Measurements from ENCODE around the gene PYY. TPM values are rescaled to one million over a fixed set of nuclear protein-coding genes. Genes with fewer than 3 reads are reported as not detected.
A peak's percentile ranks its signal among the peaks of the same experiment; 100 is the strongest.

Gene PYY
- total RNA-seq, 1 experiment from 2014 or later, result not detected

GRCh38 chr17:43909537-43910231 lies 44.1 kb downstream of the PYY start:
- Mint-ChIP-seq H3K9me3 (ENCODE audit: unreplicated experiment) (no peaks in the 10 kb centered on the region), H3K4me1 (ENCODE audit: low read depth, unreplicated experiment) (no peaks in the 10 kb centered on the region), H3K27ac (ENCODE audit: unreplicated experiment) (no peak overlapping the region), H3K4me3 (ENCODE audit: unreplicated experiment) (no peak overlapping the region), H3K36me3 (ENCODE audit: insufficient read depth, unreplicated experiment) (peaks cover 6% of the 10 kb centered on the region), H3K27me3 (ENCODE audit: insufficient read depth, unreplicated experiment) (peaks cover 11% of the 10 kb centered on the region)
- no peaks in the 10 kb centered on the region for H3K36me3 ChIP-seq (ENCODE audit: control insufficient read depth, insufficient read depth, low read length)
- no peak for TF ChIP-seq CTCF (IDR thresholded peaks at IDR 0.05; ENCODE audit: insufficient read depth in 1 of 2, low read depth in 1 of 2, low read length in 1 of 2, severe bottlenecking in 1 of 2, unreplicated experiment in 1 of 2)
- peaks cover 21% of the 10 kb centered on the region for H3K4me1 ChIP-seq
- no peaks in the 10 kb centered on the region for H3K9me3 ChIP-seq
- DNase-seq, result no peak
- CTCF ChIA-PET, result interaction anchor here (0.9 to 2.1 kb wide), 11 partner anchors 10 to 86 kb away, joined by 3 to 16 read pairs (median 4); no protein-coding TSS in a partner anchor
- POLR2A ChIA-PET, result interaction anchor here (0.6 kb wide), 1 partner anchor 1440 kb away, joined by 13 read pairs; no protein-coding TSS in a partner anchor
- no peaks in the 10 kb centered on the region for H3K27me3 ChIP-seq (replicated peaks; ENCODE audit: control insufficient read depth, insufficient read depth, low read length)
- BruUV-seq (replicated peaks), result no TSS peak
- no peak overlapping the region for H3K4me3 ChIP-seq (ENCODE audit: low read depth, low read length)
- intact Hi-C loops (cut with micrococcal nuclease; ENCODE audit: unreplicated experiment), result loop anchor here (1.0 to 5.0 kb wide), 3 partner anchors 29 to 432 kb away; no protein-coding TSS in a partner anchor

- Mint-ChIP-seq H3K27ac (ENCODE audit: unreplicated experiment) (no peak overlapping the region), H3K36me3 (ENCODE audit: insufficient read depth, unreplicated experiment) (peaks cover 6% of the 10 kb centered on the region), H3K4me3 (ENCODE audit: unreplicated experiment) (peak overlapping the region; percentile 80), H3K27me3 (ENCODE audit: insufficient read depth, unreplicated experiment) (peaks cover 15% of the 10 kb centered on the region), H3K4me1 (ENCODE audit: low read depth, unreplicated experiment) (no peaks in the 10 kb centered on the region), H3K9me3 (ENCODE audit: unreplicated experiment) (no peaks in the 10 kb centered on the region)
- Histone ChIP-seq H3K36me3 (ENCODE audit: control insufficient read depth, insufficient read depth, low read length) (no peaks in the 10 kb centered on the region), H3K9me3 (no peaks in the 10 kb centered on the region), H3K4me3 (ENCODE audit: low read depth, low read length) (no peak overlapping the region), H3K4me1 (peaks cover 21% of the 10 kb centered on the region), H3K27me3 (replicated peaks; ENCODE audit: control insufficient read depth, insufficient read depth, low read length) (no peaks in the 10 kb centered on the region)
- ChIA-PET POLR2A (no interaction called here), CTCF (interaction anchor here (1.1 to 1.5 kb wide), 3 partner anchors 25 to 36 kb away, joined by 3 to 5 read pairs (median 3); no protein-coding TSS in a partner anchor)
- peak; percentile 70 for DNase-seq
- intact Hi-C loops (cut with micrococcal nuclease; ENCODE audit: unreplicated experiment), result loop anchor here (5.0 kb wide), 1 partner anchor 431 kb away; no protein-coding TSS in a partner anchor
- BruUV-seq (replicated peaks), result no TSS peak
- TF ChIP-seq CTCF (IDR thresholded peaks at IDR 0.05; ENCODE audit: insufficient read depth in 1 of 2, low read depth in 1 of 2, low read length in 1 of 2, severe bottlenecking in 1 of 2, unreplicated experiment in 1 of 2), result no peak
Observed at GRCh38 chr17:43907998-43908721, 45.6 kb downstream of the PYY start.

- Mint-ChIP-seq H3K27me3 (ENCODE audit: insufficient read depth, unreplicated experiment) (peaks cover 15% of the 10 kb centered on the region), H3K9me3 (ENCODE audit: unreplicated experiment) (no peaks in the 10 kb centered on the region), H3K36me3 (ENCODE audit: insufficient read depth, unreplicated experiment) (peaks cover 6% of the 10 kb centered on the region), H3K27ac (ENCODE audit: unreplicated experiment) (no peak within 1 kb of the TSS), H3K4me1 (ENCODE audit: low read depth, unreplicated experiment) (no peaks in the 10 kb centered on the region), H3K4me3 (ENCODE audit: unreplicated experiment) (peak within 1 kb of the TSS; percentile 80)
- Histone ChIP-seq H3K4me1 (peaks cover 21% of the 10 kb centered on the region), H3K36me3 (ENCODE audit: control insufficient read depth, insufficient read depth, low read length) (no peaks in the 10 kb centered on the region), H3K4me3 (ENCODE audit: low read depth, low read length) (peak within 1 kb of the TSS; percentile 55), H3K9me3 (no peaks in the 10 kb centered on the region), H3K27me3 (replicated peaks; ENCODE audit: control insufficient read depth, insufficient read depth, low read length) (no peaks in the 10 kb centered on the region)
- intact Hi-C loops (cut with micrococcal nuclease; ENCODE audit: unreplicated experiment), result loop anchor here (5.0 kb wide), 1 partner anchor 430 kb away; no protein-coding TSS in a partner anchor
- peak; percentile 74 to 81 for DNase-seq
- ChIA-PET POLR2A (no interaction called here), CTCF (interaction anchor here (0.7 to 1.5 kb wide), 5 partner anchors 9 to 36 kb away, joined by 3 to 7 read pairs (median 3); no protein-coding TSS in a partner anchor)
- no TSS peak for BruUV-seq (replicated peaks)
- peak; percentile 25 to 34 for TF ChIP-seq CTCF (IDR thresholded peaks at IDR 0.05; ENCODE audit: insufficient read depth in 1 of 2, low read depth in 1 of 2, low read length in 1 of 2, severe bottlenecking in 1 of 2, unreplicated experiment in 1 of 2)
Observed at GRCh38 chr17:43907425-43907981, 46.2 kb downstream of the PYY start, which contains the start of gene MPP2. TSS of gene MPP2 (minus strand) at chr17:43907536. CDS start at chr17:43904460, 3,076 bp downstream.
